Epithelial cell of esophagus (primary cell): ENCODE data around the gene TSPAN18.
"Not testable (repeated sequence)": the region's sequence is repeated elsewhere in the genome, so short reads cannot be mapped to it uniquely, and the experiment has no call there.

Experiments used
- DNase-seq: peaks from one replicate; pipeline ENCODE4 v3.0.0; 2010; ENCODE audit warnings: low read depth
- H3K4me3 ChIP-seq: 2 replicates; pipeline ENCODE4 v1.5.1; 2011; ENCODE audit warnings: mild to moderate bottlenecking, low read length, control low read depth
- TF ChIP-seq, protein P1 (sequence below): IDR thresholded peaks from 2 replicates; pipeline ENCODE4 v1.5.1; 2011; ENCODE audit warnings: low read depth, mild to moderate bottlenecking, low read length, control low read depth, inconsistent platforms; ENCODE audit not compliant: insufficient read depth; ENCODE audit errors: missing control alignments

The TSPAN18 gene

DNA sequence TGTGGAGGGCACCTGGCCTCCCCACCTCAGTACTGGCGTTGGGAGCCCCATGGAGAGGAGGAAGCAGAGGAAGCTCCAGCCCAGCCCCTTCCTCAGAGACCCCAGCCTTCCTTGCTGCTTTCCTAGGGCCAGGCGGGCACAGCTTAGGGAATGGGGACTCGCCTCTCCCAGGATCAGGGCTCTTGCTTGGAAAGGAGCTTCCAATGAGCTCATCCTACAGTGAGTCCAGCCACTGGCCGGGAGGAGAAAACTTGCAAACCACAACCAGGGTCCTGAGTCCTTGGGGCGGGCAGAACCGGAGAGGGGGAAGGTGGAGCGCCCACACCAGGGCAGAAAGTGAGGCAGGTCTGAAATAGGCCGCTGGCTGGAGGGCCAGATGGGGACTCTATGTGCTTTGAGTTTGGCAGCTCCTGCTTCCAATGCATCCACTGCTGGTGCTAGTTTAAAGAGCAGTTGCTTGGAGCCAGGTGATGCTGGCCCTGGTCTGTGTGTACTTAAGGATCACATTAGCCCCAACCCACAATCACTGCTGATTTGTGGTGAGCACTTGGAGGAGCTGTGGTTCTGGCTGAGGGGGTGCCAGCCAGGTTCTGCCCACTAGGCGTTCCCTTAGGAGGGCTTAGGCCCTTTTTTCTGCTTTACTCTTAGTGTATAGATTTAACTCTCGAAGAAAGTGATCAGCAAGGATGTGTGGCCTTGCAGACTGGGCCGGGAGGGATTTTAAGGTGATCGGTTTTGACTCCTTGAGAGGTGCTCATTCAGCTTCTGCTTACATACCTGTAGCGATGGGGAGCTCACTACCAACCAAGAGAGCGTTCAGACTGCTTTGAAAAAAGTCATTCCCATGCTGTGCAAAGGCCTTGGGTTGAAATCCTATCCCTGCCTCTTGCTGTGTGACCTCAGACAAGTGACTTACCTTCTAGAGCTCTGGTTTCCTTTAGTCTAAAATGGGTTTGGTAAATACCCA lies 142.0 kb downstream of the TSPAN18 start:
- no peak overlapping the region for H3K4me3 ChIP-seq
- DNase-seq: no peak
- TF ChIP-seq, protein P1, sequence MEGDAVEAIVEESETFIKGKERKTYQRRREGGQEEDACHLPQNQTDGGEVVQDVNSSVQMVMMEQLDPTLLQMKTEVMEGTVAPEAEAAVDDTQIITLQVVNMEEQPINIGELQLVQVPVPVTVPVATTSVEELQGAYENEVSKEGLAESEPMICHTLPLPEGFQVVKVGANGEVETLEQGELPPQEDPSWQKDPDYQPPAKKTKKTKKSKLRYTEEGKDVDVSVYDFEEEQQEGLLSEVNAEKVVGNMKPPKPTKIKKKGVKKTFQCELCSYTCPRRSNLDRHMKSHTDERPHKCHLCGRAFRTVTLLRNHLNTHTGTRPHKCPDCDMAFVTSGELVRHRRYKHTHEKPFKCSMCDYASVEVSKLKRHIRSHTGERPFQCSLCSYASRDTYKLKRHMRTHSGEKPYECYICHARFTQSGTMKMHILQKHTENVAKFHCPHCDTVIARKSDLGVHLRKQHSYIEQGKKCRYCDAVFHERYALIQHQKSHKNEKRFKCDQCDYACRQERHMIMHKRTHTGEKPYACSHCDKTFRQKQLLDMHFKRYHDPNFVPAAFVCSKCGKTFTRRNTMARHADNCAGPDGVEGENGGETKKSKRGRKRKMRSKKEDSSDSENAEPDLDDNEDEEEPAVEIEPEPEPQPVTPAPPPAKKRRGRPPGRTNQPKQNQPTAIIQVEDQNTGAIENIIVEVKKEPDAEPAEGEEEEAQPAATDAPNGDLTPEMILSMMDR: no peak

DNA sequence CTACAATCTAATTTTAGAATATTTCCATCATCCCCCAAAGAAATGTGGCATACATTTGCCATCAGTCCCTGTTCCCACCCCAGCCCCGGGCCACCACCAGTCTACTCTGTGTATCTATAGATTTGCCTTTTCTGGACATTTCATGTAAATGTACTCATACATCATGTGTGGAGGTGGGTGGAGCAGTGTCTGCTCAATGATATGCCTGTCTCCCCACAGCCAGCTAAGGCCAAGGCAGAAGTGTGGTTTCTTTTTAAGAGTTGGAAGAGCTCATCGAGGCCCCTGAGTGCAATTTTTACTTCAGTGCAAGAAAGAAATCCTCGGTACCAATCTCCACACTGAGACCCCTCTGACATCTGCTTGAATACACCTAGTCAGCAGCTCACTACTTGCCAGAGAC lies 143.4 kb downstream of the TSPAN18 start:
- H3K4me3 ChIP-seq: no peak overlapping the region
- DNase-seq: no peak
- TF ChIP-seq, protein P1: no peak

DNA sequence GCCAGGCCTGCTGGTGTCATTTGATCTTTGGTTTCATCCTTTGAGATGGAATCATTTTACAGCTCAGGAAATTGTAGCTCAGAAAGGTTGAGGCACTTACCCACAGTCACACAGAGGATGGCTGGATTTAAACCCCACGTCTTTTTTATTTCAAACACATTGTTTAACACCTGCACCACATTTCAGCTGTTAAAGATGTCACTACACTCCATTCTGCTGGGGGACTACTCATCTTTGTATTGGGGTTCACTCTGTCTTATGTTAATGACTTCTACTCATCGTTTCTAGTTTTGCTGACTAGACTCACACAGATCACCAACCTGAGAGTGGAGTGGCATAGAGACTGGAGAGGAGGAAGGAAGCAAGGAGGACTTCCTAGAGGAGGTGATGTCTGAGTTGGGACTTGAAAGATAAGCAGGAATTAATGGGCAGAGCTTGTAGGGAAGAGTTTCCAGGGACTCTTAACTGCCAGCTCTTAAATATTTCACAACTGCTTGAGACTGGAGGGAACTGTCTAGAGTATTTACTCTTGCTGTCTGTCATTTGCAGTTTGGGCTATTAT lies 143.9 kb downstream of the TSPAN18 start:
- TF ChIP-seq, protein P1: no peak
- no peak overlapping the region for H3K4me3 ChIP-seq
- DNase-seq: no peak

GRCh38 chr11:44871682-44872081 lies 144.9 kb downstream of the TSPAN18 start:
- H3K4me3 ChIP-seq, DNase-seq: not testable (repeated sequence)

DNA sequence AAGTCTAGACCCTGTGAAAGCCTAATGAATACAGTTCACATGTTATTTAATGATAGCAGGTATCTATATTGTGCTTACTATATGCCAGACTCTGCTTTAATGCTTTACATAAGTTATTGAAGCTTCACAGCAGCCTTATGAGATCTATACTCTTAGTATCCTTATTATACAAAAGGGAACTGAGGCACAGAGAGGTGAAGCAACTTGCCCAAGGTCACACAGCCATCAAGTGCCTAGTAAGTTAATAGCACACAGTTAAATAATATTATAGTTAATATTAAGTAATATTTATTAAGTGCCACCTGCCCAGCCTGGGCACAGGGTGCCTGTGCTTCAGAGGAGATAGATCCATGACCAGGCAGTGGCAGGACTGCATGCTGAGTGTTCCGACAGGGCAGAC lies 145.8 kb downstream of the TSPAN18 start:
- no peak overlapping the region for H3K4me3 ChIP-seq
- no peak for DNase-seq
- TF ChIP-seq, protein P1: no peak

DNA sequence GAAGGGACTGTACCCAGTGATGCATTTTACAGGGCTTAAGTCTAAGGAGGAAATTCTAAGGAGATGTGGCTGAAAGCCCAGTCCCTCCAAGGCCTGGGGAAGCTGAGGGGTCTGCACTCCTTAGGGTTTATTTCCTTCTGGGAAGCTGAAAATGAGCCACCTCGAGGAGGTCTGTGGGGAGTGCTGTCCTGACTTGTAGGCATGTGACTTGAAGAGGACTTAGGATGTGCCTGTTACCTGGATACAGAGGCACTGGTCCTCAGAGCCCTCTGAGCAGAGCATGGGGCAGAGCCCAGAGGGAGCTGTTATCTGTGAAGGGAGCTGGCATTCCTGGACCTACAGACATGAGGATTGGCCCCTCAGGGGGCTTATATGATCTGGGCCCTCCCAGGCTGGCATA lies 146.8 kb downstream of the TSPAN18 start:
- no peak overlapping the region for H3K4me3 ChIP-seq
- no peak for DNase-seq
- TF ChIP-seq, protein P1: no peak

DNA sequence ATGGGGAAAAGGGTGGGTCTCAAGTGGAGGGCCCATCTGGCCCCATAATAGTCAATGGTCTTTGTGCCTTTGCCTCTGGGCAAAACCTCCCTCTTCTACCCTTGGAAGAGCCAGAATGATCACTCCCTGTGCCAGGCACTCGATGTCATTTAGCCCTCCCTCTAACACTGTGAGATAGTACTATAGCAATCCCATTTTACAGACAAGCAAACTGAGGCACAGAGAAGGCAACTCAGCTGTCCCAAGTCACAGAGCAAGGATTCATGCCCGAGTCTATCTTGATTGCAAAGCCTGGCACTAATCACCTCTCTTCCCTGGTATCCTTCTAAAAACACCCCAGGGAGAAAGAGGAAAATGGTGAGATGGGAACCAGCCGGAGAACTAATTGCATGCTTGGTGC lies 147.5 kb downstream of the TSPAN18 start:
- TF ChIP-seq, protein P1: no peak
- DNase-seq: no peak
- H3K4me3 ChIP-seq: no peak overlapping the region
